GM18858 (cell line): ENCODE results near the gene TSPAN15.
"Not testable (repeated sequence)": the region's sequence is repeated elsewhere in the genome, so short reads cannot be mapped to it uniquely, and the experiment has no call there.

Source experiments
- ATAC-seq: cut with Tn5 transposase; IDR thresholded peaks from one replicate; pipeline ENCODE4 v1.9.1; 2021; ENCODE audit not compliant: unreplicated experiment

The TSPAN15 gene

DNA sequence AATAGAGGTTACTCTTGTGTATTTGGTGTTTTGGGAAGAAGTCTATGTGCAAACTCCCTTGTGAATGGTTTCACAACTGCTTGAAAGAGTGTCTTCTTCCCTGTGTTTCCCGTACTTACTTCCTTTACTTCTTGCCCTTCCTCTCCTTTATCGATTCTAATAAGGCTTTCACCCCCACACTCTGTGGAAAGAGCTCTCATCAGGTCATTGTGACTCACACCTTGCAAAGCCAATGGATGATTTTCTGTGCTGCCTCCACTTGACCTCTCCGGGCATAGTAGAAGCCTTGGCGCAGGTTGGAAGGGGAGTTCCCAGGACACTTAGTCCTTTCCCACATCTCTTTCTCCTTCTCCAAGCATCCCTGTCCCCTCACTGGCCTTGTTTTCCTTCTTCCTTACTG lies 6.2 kb upstream of the TSPAN15 start:
- no peak for ATAC-seq

GRCh38 chr10:69446229-69446628 lies 5.0 kb upstream of the TSPAN15 start:
- ATAC-seq, result no peak

GRCh38 chr10:69446650-69447151 lies 4.6 kb upstream of the TSPAN15 start:
- no peak for ATAC-seq

- ATAC-seq, result no peak
These were observed 1.4 kb upstream of the TSPAN15 start for GRCh38 chr10:69449841-69450240.

- ATAC-seq, result not testable (repeated sequence)
These were observed 870 bp upstream of the TSPAN15 start for GRCh38 chr10:69450395-69450794.

DNA sequence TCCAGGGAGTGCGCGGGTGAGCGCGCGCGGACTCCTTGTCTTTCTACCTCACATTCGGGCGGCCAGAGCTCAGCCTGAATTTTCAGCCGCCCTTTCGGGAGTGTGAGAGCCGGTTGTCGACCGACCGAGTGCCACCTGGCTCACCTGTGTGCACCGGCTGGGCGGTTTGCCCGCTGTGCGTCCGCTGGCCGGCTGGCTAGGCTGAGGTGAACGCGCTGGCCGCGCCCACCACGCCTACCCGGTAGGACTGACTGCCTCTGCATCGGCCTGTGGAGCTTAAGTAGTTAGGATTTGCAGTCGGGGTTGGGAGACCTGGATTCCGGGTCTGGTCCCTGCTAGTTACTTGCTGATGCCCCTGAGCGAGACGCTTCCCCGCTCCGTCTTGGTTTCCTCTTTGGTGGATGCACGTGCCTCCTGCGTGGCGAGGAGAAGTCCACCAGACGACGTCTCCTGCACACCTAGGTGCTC lies 553 bp downstream of the TSPAN15 start:
- ATAC-seq, result no peak

DNA sequence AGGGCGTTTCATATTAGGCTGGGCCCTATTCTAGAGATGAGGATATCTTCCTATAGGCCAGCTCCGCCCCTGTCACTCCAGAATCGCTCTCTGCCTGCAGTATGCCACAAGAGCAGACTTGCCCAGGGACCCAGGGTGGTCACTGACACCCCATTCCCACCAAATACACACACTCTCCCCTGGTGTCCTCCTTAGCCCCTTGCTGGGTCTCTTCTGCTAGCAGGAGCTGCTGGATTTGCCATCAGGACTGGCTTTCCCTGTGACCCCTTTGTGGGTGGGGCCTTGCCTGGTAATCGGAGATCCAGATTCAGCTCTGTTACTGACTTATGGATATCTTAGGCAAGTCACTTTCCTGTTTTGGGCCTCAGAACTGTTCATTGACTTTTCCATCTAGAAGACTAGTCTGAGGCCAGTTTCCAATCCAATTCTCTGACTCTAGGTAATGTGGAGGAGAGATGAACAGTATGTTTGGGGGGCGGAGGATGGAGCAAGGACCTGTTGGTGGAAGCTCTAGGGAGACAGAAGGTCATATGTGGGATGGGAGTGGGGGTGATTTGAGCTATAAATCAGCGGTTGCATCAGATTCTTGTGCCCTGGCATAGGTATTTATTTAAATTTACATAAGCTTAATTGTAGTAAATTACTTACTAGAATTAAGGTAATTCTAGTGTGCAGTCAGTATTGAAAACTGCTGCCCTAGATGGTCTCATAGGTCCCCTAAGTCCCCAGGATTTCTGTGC lies 1.6 kb downstream of the TSPAN15 start:
- ATAC-seq, result no peak

DNA sequence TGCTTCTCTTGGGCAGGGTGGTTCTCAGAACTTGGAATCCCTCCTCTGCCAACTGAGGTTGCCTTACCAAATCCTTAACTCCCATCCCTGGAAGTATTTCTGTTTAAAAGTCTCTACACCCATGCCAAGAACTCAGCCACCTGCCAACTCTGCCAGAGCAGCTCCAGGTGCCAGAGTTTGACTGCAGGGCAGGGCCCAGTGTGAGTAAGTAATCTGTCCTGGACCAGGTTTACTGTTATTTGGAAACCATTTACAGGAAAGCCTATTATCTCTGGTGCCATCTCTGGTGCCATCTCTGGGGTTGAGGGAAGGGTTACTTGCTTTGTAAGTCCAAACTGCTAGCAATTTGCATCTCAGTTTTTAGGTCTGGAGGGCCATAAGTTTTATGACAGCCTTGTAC lies 2.5 kb downstream of the TSPAN15 start:
- no peak for ATAC-seq

DNA sequence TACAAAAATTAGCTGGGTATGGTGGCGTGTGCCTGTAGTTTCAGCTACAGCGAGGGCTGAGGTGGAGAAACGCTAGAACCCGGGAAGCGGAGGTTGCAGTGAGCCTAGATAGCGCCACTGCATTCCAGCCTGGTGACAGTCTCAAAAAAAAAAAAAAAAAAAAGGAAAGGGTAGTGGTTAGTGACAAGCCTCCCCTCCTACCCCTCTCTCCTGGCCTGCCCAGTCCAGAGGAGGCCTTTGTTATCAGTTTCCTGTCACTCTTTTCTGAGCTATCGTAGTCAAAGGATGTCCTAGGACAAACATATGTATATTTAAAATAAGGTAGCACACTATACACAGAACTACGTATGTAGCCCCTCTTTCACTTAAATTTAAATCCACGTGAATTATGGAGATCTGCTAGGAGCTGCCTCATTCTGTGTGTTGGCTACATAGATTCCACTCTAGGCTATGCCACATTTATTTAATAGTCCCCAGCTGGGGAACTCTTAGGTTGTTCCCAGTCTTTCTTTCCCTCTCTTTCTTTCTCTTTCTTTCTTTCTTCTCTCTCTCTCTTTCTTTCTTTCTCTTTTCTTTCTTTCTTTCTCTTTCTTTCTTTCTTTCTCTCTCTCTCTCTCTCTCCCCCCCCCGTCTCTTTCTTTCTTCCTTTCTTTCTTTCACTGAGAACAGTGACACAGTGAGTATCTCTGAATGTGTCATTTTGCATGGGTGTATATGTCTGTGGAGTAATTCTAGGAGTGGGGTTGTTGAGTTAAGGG lies 3.9 kb downstream of the TSPAN15 start:
- ATAC-seq, result no peak

GRCh38 chr10:69456880-69457693 lies 5.8 kb downstream of the TSPAN15 start:
- ATAC-seq, result no peak

DNA sequence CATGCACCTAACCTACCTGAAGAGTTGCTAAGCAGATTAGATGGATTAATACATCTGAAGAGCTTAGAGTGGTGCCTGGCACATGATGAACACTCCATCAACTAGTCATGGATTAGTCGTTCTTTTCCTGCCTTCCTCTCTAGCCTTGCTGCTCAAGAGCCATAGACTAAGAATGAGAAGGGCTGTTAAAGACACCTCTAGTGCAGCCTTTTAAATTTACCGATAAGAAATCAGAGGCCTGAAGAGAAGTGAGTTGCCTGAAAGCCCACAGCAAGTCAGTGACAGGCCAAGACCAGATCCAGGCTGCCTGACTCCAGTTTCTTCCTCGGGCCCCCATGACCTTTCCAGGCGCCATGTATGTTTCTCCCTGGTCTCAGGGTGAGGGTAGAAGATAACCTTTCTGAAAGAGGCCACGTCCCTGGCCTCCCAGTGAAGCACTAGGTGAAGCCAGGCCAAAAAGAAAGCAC lies 6.5 kb downstream of the TSPAN15 start:
- ATAC-seq, result no peak

- no peak for ATAC-seq
These were observed 7.3 kb downstream of the TSPAN15 start for GRCh38 chr10:69458430-69459100.

GRCh38 chr10:69459101-69459790 lies 8.0 kb downstream of the TSPAN15 start:
- no peak for ATAC-seq

- no peak for ATAC-seq
These were observed 8.8 kb downstream of the TSPAN15 start for GRCh38 chr10:69459893-69460575.

DNA sequence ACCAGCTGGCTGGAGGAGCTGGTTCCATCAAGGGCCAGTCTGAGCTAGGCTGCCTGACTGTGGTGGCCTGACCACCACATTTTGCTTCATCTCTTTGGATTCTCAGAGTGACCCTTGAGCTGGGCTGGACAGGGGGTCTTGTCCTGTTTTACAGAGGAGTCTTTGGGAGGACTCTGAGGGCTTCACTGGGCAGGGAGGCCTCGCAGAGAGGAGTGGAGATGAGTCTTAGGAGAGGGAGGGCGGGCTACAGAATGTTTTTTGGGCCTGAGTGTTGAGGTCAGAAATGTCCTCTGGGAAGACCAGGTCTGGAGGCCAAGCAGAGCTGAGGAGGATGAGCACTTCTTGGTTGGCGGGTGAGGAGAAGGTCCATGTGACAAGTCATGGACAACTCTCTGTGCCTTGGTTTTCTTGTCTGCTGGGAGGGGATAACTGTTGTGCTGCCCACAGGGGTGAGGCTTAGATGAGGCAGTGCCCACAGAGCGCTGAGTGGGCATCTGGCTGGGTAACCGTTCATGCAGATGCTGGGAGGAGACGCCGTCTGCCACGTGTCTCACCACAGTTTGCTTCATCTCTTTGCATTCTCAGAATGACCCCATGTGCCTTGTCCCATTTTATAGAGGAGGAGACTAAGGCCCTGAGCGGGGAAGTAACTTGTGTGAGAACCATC lies 9.4 kb downstream of the TSPAN15 start:
- no peak for ATAC-seq

- no peak for ATAC-seq
These were observed 10.2 kb downstream of the TSPAN15 start for GRCh38 chr10:69461243-69462025.

- no peak for ATAC-seq
These were observed 12.6 kb downstream of the TSPAN15 start for GRCh38 chr10:69463886-69464285.

- no peak for ATAC-seq
These were observed 13.1 kb downstream of the TSPAN15 start for GRCh38 chr10:69464401-69464800.
